K562 (cell line): ENCODE data around the gene RANBP3. TPM values are rescaled to one million over a fixed set of nuclear protein-coding genes. Genes with fewer than 3 reads are reported as not detected.

Source experiments
- ATF3 ChIP-seq, 2 experiments: fragments of 450-650 bp in 1 of 2; sonication (generic) in 1 of 2; formaldehyde crosslinking in 1 of 2; IDR thresholded peaks in 1 of 2; conservative IDR thresholded peaks in 1 of 2; 2 replicates each; pipeline versions ENCODE4 v1.6.1 to v1.8.1; 2016 to 2023; ENCODE audit warnings: mild to moderate bottlenecking in 2 of 2, moderate library complexity in 2 of 2, inconsistent platforms in 1 of 2, missing genetic modification reagents in 1 of 2
- BMI1 ChIP-seq: fragments of 150-350 bp; IDR thresholded peaks from 2 replicates; pipeline ENCODE4 v1.6.1; 2014; ENCODE audit warnings: low read length
- CBX8 ChIP-seq: fragments of 200-600 bp; sonication (generic); IDR thresholded peaks from 2 replicates; pipeline ENCODE4 v1.6.1; 2012; ENCODE audit warnings: borderline replicate concordance, mixed run types, low read depth, mild to moderate bottlenecking, moderate library complexity, mixed read lengths, low read length, control low read depth, inconsistent platforms; ENCODE audit not compliant: poor library complexity, severe bottlenecking; ENCODE audit errors: extremely low read depth
- CREM ChIP-seq: IDR thresholded peaks from 2 replicates; pipeline ENCODE4 v1.6.1; 2014; ENCODE audit warnings: antibody characterized with exemption, low read depth
- CTBP1 ChIP-seq: fragments of 450-650 bp; IDR thresholded peaks from 2 replicates; pipeline ENCODE4 v1.6.1; 2016; ENCODE audit warnings: borderline replicate concordance
- ESRRA ChIP-seq: fragments of 450-650 bp; IDR thresholded peaks from 2 replicates; pipeline ENCODE4 v1.6.1; 2014; ENCODE audit warnings: low read depth, mild to moderate bottlenecking, moderate library complexity, borderline replicate concordance
- JUND ChIP-seq, 2 experiments: IDR thresholded peaks; 2 replicates in 1 of 2; 3 replicates in 1 of 2; pipeline ENCODE4 v1.6.1; 2011; ENCODE audit warnings: borderline replicate concordance in 2 of 2, low read depth in 2 of 2, low read length in 2 of 2, improper control_type of control experiment in 1 of 2, missing biosample characterization in 1 of 2, missing genetic modification characterization in 1 of 2, missing genetic modification reagents in 1 of 2
- KLF10 ChIP-seq: fragments of 250-450 bp; sonication (Bioruptor Pico); IDR thresholded peaks from 2 replicates; pipeline ENCODE4 v1.6.1; 2021; ENCODE audit warnings: matching md5 sums
- MXD1 ChIP-seq: fragments of 250-450 bp; sonication (Bioruptor Pico); IDR thresholded peaks from 2 replicates; pipeline ENCODE4 v1.8.0; 2021; ENCODE audit warnings: borderline replicate concordance, mild to moderate bottlenecking, moderate library complexity; ENCODE audit not compliant: poor library complexity, severe bottlenecking
- NRF1 ChIP-seq, 2 experiments: fragments of 450-650 bp; IDR thresholded peaks in 1 of 2; conservative IDR thresholded peaks in 1 of 2; 2 replicates each; pipeline ENCODE4 v1.6.1; 2014; ENCODE audit warnings: mild to moderate bottlenecking in 2 of 2
- PCBP2 ChIP-seq: fragments of 200-400 bp; formaldehyde crosslinking; IDR thresholded peaks from 2 replicates; pipeline ENCODE4 v1.6.1; 2018; ENCODE audit warnings: low read length, low read depth, mild to moderate bottlenecking, moderate library complexity; ENCODE audit not compliant: poor library complexity, severe bottlenecking
- STAG1 ChIP-seq: sonication (generic); formaldehyde crosslinking; IDR thresholded peaks from 2 replicates; pipeline ENCODE4 v1.5.0; 2020; ENCODE audit warnings: missing genetic modification reagents, borderline replicate concordance
- TBL1XR1 ChIP-seq, 2 experiments: IDR thresholded peaks; 2 replicates each; pipeline ENCODE4 v1.6.1; 2012; ENCODE audit warnings: improper control_type of control experiment in 2 of 2, low read length in 2 of 2, mild to moderate bottlenecking in 1 of 2
- TBP ChIP-seq: optimal IDR thresholded peaks from 2 replicates; pipeline ENCODE3; 2011; ENCODE audit warnings: low read depth, low read length, improper control_type of control experiment
- YBX1 ChIP-seq: fragments of 450-650 bp; IDR thresholded peaks from 2 replicates; pipeline ENCODE4 v1.7.1; 2016; ENCODE audit warnings: mild to moderate bottlenecking
- ZBTB33 ChIP-seq: sonication (generic); formaldehyde crosslinking; IDR thresholded peaks from 2 replicates; pipeline ENCODE4 v1.8.1; 2023; ENCODE audit warnings: mild to moderate bottlenecking, missing genetic modification reagents
- ZBTB5 ChIP-seq: fragments of 450-650 bp; IDR thresholded peaks from 2 replicates; pipeline ENCODE4 v1.6.1; 2017; ENCODE audit warnings: antibody characterized with exemption
- ZKSCAN1 ChIP-seq: fragments of 150-350 bp; IDR thresholded peaks from 2 replicates; pipeline ENCODE4 v1.6.1; 2016; ENCODE audit warnings: low read depth, low read length
- ZNF280A ChIP-seq: fragments of 450-650 bp; IDR thresholded peaks from 2 replicates; pipeline ENCODE4 v1.6.1; 2018; ENCODE audit warnings: mild to moderate bottlenecking, low read depth; ENCODE audit not compliant: partially characterized antibody
- polyA plus RNA-seq, 8 experiments: library from polyadenylated mRNA; depleted of rRNA in 4 of 8; stranded (reverse) in 5 of 8; unstranded in 3 of 8; fragments of >200 nt; fragmentation: Nextera tagmentation in 2 of 8; fragmentation: Illumina TruSeq in 1 of 8; extraction: Ambion mirVana in 2 of 8; extraction: Trizol in 1 of 8; gene quantifications; 2 replicates each; pipeline versions ENCODE4 v1.2.1 to v1.2.3, GENCODE V29; 2011 to 2014; ENCODE audit warnings: inconsistent platforms in 1 of 8, missing spikeins in 1 of 8
- total RNA-seq, 7 experiments: library from RNA; depleted of rRNA in 6 of 7; stranded (reverse); fragments of >200 nt in 6 of 7; fragmentation: Illumina TruSeq in 2 of 7; extraction: Trizol in 2 of 7; gene quantifications; 2 replicates each; pipeline versions ENCODE4 v1.2.1 to v1.2.3, GENCODE V29; 2011 to 2021; ENCODE audit warnings: low replicate concordance in 1 of 7

RANBP3 gene
- total and polyA plus RNA-seq, 9 of the 15 experiments (the other 6 are each of a cell fraction or from before 2014, with no cell fraction given) = 0.90 to 95.1 (median 63.2) TPM

- peak; percentile 19 for TF ChIP-seq TBP
- no peak for TF ChIP-seq ESRRA
- TF ChIP-seq ZNF280A = no peak
- TF ChIP-seq ZBTB5 = no peak
- no peak for TF ChIP-seq MXD1 (CRISPR knock-in tag)
- TF ChIP-seq JUND (IDR thresholded peaks at IDR 0.05; ENCODE audit: borderline replicate concordance, low read depth, low read length) = 0 out of 2 replicates have a peak, but pooled peaks have one; percentile 49
- TF ChIP-seq JUND (tag; IDR thresholded peaks at IDR 0.05; ENCODE audit: borderline replicate concordance, low read depth, low read length) = no peak
- TF ChIP-seq CTBP1 = peak; percentile 42; the same call in 1 of the 2 replicates
- no peak for TF ChIP-seq YBX1
- peak; percentile 39; the same call in 1 of the 2 replicates for TF ChIP-seq ZBTB33 (CRISPR knock-in tag)
- no peak for TF ChIP-seq ATF3 (IDR thresholded peaks at IDR 0.05)
- TF ChIP-seq ATF3 (CRISPR knock-in tag; conservative IDR thresholded peaks at IDR 0.05) = no peak
- TF ChIP-seq CBX8 = no peak
- TF ChIP-seq KLF10 = no peak
- TF ChIP-seq BMI1 = no peak
- TF ChIP-seq TBL1XR1 (IDR thresholded peaks at IDR 0.05; ENCODE audit: low read length in 2 of 2) = 0 out of 4 replicates have a peak, but pooled peaks of 1 of the 2 experiments have one; percentile 30
- no peak for TF ChIP-seq PCBP2
- peak in 1 of 2 experiments; percentile 52; a peak in 2 of 4 replicates for TF ChIP-seq NRF1 (conservative IDR thresholded peaks at IDR 0.05 in 1 of 2, IDR thresholded peaks at IDR 0.05 in 1 of 2)
- peak; percentile 47 for TF ChIP-seq CREM
- peak; percentile 69; the same call in 1 of the 2 replicates for TF ChIP-seq STAG1 (CRISPR knock-in tag)
- TF ChIP-seq ZKSCAN1 = no peak
Observed at GRCh38 chr19:6021878-6022569, 44.1 kb upstream of the RANBP3 start (continued).
